GM12864 (cell line): ENCODE data around the gene MAD1L1.

Source experiments
- DNase-seq: peaks from one replicate; pipeline ENCODE4 v3.0.0-alpha.2; 2011; ENCODE audit warnings: low read depth
- H3K4me3 ChIP-seq: 2 replicates; pipeline ENCODE4 v1.5.1; 2011; ENCODE audit warnings: mild to moderate bottlenecking, low read depth, low read length, control low read depth
- TF ChIP-seq, protein P1 (sequence below): IDR thresholded peaks from 2 replicates; pipeline ENCODE4 v1.5.1; 2011; ENCODE audit warnings: low read depth, mild to moderate bottlenecking, moderate library complexity, low read length, control low read depth, inconsistent platforms; ENCODE audit errors: missing control alignments

Gene MAD1L1

GRCh38 chr7:2245883-2246675 lies 13.3 kb upstream of the MAD1L1 start:
- TF ChIP-seq, protein P1, sequence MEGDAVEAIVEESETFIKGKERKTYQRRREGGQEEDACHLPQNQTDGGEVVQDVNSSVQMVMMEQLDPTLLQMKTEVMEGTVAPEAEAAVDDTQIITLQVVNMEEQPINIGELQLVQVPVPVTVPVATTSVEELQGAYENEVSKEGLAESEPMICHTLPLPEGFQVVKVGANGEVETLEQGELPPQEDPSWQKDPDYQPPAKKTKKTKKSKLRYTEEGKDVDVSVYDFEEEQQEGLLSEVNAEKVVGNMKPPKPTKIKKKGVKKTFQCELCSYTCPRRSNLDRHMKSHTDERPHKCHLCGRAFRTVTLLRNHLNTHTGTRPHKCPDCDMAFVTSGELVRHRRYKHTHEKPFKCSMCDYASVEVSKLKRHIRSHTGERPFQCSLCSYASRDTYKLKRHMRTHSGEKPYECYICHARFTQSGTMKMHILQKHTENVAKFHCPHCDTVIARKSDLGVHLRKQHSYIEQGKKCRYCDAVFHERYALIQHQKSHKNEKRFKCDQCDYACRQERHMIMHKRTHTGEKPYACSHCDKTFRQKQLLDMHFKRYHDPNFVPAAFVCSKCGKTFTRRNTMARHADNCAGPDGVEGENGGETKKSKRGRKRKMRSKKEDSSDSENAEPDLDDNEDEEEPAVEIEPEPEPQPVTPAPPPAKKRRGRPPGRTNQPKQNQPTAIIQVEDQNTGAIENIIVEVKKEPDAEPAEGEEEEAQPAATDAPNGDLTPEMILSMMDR, result no peak
- H3K4me3 ChIP-seq, result no peak overlapping the region
- DNase-seq, result no peak

- no peak for DNase-seq
- TF ChIP-seq, protein P1, result no peak
Measured at GRCh38 chr7:2244404-2244995, 11.8 kb upstream of the MAD1L1 start.

DNA sequence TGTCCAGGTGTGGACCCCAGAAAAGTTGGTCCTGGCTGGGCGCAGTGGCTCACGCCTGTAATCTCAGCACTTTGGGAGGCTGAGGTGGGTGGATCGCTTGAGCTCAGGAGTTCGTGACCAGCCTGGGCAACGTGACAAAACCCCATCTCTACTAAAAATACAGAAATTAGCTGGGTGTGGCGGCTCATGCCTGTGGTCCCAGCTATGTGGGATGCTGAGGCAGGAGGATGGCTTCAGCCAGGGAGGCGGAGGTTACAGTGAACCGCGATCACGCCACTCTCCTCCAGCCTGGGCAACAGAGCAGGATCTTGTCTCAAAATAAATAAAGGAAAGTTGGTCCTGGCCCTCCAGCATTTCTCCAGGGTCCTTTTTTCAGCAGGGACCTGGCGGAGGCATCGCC lies 10.7 kb upstream of the MAD1L1 start:
- DNase-seq, result no peak
- H3K4me3 ChIP-seq, result no peak overlapping the region; the same call in 1 of the 2 replicates
- TF ChIP-seq, protein P1, result no peak

More at GRCh38 chr7:2244404-2244995, 11.8 kb upstream of the MAD1L1 start:
- H3K4me3 ChIP-seq, result no peak overlapping the region

DNA sequence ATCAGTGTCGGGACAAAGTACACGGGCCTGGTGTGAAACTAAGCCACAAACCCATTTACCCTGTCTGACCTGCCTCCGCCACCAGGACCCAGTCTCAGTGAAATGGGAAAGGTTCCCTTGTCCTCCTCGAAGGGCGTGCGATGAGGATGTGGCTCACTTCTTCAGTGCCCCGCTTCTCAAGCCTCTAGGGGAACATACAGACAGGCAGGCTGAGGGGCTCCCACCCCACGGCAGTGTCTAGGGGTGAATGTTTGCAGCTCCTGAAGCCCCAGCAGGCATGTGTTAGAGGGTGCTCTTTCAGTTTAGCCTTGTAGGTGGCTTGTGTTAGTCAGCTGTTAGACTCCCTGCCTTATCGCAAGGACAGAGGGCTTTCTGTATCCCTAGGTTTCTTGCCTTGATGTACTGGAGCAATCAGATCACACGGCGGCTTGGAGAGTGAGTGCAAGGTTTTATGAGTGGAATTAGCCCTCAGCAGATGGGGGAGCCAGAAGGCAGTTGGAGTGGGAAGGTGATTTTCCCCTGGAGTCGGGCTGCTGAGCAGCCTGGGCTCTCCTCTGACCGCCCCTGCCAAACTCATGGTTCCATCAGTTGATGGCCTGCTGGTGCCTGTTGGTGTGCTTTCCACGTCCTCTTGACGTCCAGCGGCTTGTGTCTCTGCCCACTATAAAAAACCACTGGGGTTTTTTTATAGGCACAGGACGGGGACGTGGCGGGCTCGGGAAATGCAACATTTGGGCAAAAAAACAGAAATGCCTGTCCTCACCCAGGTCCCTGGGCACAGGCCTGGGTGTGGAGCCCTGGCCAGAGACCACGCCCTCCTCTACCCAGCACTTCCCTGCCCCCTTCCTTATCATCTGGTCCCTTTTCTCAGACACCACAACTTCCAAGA lies 10.0 kb upstream of the MAD1L1 start:
- DNase-seq, result no peak
- TF ChIP-seq, protein P1, result peak; percentile 25
- peak overlapping the region; percentile 81 for H3K4me3 ChIP-seq

GRCh38 chr7:2241580-2242540 lies 9.1 kb upstream of the MAD1L1 start, which contains the start of the genes MRM2 and NUDT1:
TSS of gene MRM2 (minus strand) at chr7:2242205. CDS start at chr7:2242169, 36 bp downstream.
TSS of gene NUDT1 (plus strand) at chr7:2242226. CDS start at chr7:2244575, 2,349 bp downstream.
- DNase-seq, result no peak
- peak within 1 kb of the TSS; percentile 81 for H3K4me3 ChIP-seq
- TF ChIP-seq, protein P1, result no peak

- no peak for DNase-seq
- H3K4me3 ChIP-seq, result no peak overlapping the region
Measured at GRCh38 chr7:2239242-2239641, 6.5 kb upstream of the MAD1L1 start.

More at GRCh38 chr7:2239242-2239641, 6.5 kb upstream of the MAD1L1 start:
- TF ChIP-seq, protein P1, result no peak
